CMK (cell line): Measurements from ENCODE around the gene ZNF407.
"Not testable (repeated sequence)": the region's sequence is repeated elsewhere in the genome, so short reads cannot be mapped to it uniquely, and the experiment has no call there.

Source experiments
- DNase-seq: peaks from one replicate; pipeline ENCODE4 v3.0.0-alpha.2; 2010; ENCODE audit warnings: low read depth

Gene ZNF407

GRCh38 chr18:75072672-75073371, 475.2 kb downstream of the ZNF407 start:
- DNase-seq = no peak

GRCh38 chr18:75073654-75074053, 476.0 kb downstream of the ZNF407 start:
- no peak for DNase-seq

DNA sequence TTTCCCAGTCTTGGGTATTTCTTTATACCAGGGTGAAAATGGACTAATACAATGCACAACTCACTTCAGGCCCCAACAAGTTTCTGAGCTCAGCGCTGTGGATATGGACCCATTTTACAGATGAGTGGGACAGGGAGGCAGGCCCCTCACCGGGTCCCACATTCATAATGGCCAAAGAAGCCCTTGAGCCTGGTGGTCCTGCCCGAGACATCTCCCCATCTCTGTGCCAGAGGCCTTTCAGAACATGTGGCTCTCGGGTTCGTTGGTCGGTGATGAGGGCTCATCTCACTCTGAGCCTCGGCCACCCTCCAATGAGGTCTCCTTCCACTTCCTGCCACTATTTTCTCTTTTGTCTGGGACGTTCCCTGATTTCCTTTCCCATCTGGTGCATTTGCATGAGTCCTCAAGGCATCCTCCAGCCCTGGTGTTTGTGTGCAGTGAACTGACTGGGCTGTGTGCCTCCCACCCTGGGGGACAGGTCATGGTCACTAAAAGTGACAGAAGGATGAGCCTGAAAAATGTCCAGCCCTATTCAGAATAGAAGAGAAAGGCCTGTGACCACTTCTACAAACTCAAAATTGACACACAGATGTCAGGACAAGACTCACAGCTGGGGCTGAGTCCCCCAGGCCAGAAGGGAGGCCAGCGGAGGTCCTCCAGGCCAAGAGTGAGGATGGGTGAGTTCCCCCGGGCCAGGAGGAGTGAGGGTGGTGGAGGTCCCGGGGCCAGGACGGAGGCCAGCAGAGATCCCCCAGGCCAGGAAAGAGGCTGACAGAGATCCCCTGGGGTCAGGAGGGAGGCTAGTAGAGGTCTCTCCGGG, 476.7 kb downstream of the ZNF407 start:
- no peak for DNase-seq

GRCh38 chr18:75075016-75075305, 477.3 kb downstream of the ZNF407 start:
- DNase-seq = no peak

DNA sequence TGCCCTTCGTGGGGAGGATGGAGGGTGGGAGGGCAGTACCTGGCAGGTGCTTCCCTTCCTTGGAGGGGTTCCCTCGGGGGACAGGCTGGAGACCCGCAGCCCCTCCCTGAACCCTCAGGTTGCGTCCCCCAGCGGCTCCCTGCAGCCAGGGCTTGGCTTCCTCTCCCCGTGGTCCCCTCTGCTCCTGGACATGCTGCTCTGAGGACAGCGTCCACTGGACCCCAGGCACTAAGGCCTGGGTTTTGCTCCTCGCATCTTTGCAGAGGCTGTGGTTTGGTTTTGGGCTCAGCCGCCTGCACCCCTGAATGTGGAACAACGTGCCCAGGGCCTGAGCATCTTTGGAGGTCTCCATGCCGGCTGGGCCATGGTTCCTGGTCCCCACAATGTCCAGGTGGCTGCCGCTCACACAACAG, 477.8 kb downstream of the ZNF407 start:
- no peak for DNase-seq

- DNase-seq = no peak
Measured at GRCh38 chr18:75076286-75076685, 478.6 kb downstream of the ZNF407 start.

DNA sequence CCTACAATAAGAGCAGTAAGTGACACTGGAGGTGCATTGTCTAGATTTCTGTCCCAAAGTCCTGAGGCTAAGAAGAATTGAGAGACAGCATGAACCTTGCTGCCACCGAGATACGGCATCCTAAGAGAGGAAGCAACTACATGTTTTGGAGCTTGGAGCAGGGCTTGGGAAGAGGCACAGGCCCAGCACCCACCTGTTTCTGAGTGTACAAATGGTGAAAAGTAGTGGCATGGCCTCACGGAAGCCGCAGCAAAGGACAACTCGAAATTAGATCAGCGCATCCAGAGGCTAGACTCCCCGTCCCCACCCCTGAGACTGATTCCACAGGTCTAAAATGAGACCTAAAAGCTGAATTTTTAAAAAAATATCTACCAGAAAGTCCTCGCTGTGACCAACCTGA, 483.8 kb downstream of the ZNF407 start:
- DNase-seq = no peak

GRCh38 chr18:75083131-75083530, 485.5 kb downstream of the ZNF407 start:
- no peak for DNase-seq

GRCh38 chr18:75083761-75084160, 486.1 kb downstream of the ZNF407 start:
- DNase-seq = no peak

GRCh38 chr18:75085676-75086075, 488.0 kb downstream of the ZNF407 start:
- DNase-seq = not testable (repeated sequence)

DNA sequence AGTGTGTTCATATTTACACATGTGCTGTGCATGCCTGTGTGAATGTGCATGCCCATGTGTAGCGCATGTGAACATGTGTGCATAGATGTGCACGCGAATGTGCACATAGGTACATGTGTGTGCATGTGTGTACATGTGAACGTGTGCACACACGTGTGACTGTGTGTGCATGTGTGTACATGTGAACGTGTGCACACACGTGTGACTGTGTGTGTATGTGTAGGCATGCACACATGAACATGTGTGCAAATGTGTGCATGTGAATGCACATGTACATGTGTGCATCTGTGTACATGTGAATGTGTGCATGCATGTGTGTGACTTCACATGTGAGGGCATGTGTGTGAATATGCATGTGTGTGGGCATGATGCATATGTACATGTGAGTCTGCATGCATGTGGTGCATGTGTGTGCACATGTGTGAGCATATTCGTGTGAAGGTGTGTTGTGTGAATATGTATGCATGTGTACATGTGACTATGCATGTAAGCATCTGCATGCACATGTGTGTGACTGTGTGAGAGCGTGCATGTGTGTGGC, 488.9 kb downstream of the ZNF407 start:
- no peak for DNase-seq

- no peak for DNase-seq
Measured at GRCh38 chr18:75087119-75088020, 489.7 kb downstream of the ZNF407 start.

DNA sequence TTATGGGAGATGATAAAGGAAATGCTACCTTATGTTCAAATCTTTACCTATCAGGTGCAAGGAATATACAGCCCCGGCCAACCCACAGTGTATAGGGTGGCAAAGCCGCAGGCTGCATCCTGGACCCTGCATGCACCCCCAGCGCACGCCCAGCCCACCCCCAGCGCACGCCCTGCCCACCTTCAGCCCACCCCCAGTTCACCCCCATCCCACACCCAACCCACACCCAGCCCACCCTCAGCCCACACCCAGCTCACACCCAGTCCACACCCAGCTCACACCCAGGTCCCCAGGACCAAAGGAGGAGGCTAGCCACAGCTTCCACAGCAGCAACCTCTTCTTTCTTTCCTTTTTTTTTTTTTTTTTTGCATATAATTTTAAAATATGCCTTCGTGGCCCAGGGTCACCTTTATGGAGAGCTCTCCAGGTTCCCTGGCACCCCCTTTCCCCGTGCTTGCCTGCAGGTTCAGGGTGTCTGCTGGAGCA, 490.4 kb downstream of the ZNF407 start:
- DNase-seq = no peak

DNA sequence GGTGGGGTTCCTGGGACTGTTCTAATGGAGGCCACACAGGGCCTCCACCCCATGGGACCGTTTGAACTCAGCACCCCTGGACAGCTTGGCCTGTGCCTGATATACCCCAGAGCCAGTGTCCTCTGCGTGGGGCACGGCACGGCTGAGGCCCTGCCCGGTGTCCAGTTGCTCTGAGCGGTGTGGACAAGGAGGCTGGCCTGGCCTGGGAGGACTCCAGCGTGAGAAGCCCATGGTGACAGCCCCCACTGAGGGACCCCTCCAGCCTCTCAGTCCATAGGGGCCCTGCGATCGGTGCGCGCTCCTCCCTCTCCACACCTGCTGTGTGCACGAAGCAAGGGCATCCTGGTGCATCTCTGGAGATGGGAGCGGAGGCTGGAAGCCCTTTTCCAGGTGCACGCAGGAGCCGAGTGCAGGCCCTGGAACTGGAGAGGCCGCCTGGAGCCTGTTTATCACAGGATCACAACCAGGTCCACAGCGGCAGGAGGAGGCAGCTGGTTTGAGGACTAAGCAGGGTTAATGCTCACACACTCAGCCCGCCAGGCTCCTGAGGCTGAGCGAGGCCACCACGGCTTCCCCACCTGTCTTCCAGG, 491.0 kb downstream of the ZNF407 start:
- DNase-seq = no peak

DNA sequence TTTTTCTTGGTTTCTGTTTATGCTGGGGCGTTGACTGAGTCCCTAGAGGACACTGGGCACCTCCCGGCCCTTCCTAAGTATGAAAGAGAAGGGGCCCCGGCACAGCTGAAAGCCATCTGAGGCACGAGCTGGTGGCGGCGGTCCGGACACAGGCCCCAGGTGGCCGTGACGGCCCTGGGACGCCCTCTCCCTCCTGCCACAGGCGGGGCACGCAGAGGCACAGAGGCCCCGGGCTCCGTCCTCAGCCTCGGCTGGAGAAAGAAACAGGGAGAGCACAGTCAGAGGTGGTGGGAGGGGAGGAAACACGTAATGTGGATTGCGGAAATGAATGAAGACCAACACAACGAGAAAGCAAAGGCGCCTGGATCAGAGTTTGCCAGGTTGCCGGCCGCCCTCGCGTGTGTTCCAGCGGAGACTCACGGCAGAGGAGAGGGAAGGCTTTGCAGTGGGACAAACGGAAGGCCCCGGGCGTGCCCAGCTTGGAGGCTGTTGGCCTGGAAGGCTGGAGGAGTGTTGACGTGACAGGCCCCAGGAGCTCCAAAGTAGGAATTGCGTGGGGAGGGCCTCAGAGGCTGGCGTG, 492.2 kb downstream of the ZNF407 start:
- no peak for DNase-seq

- no peak for DNase-seq
Measured at GRCh38 chr18:75090336-75090735, 492.7 kb downstream of the ZNF407 start.

GRCh38 chr18:75097491-75098225, 500.0 kb downstream of the ZNF407 start:
- no peak for DNase-seq

GRCh38 chr18:75100832-75101630, 503.4 kb downstream of the ZNF407 start:
- DNase-seq = no peak

DNA sequence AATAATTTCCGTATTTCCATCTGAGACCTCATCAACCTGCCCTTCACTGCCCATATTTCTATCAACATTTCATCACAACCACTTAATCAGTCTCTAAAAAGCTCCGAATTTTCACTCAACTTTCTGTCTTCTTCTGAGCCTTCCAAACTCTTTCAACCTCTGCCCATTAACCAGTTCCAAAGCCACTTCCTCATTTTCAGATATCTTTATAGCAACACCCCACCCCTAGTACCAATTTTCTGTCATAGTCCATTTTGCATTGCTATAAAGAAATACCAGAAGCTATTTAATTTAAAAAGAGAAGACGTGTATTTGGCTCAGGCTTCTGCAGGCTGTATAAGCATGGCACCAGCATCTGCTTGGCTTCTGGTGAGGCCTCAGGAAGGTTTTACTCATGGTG, 504.2 kb downstream of the ZNF407 start:
- no peak for DNase-seq

- not testable (repeated sequence) for DNase-seq
Measured at GRCh38 chr18:75104029-75104428, 506.4 kb downstream of the ZNF407 start.
